HL-60 (cell line): Measurements from ENCODE around the gene PYROXD2.

Experiments used
- GABPA ChIP-seq: IDR thresholded peaks from 2 replicates; pipeline ENCODE4 v1.6.1; 2012; ENCODE audit warnings: low read depth
- POLR2AphosphoS5 ChIP-seq: IDR thresholded peaks from 2 replicates; pipeline ENCODE4 v1.6.1; 2012; ENCODE audit warnings: low read depth
- TF ChIP-seq, protein P1 (sequence below): IDR thresholded peaks from one replicate; pipeline ENCODE4 v1.5.1; 2011; ENCODE audit warnings: low read length, control low read depth, inconsistent platforms; ENCODE audit not compliant: insufficient read depth
- TF ChIP-seq, protein P2 (sequence below): IDR thresholded peaks from 2 replicates; pipeline ENCODE4 v1.6.1; 2012; ENCODE audit warnings: low read depth; ENCODE audit not compliant: insufficient replicate concordance

DNA sequence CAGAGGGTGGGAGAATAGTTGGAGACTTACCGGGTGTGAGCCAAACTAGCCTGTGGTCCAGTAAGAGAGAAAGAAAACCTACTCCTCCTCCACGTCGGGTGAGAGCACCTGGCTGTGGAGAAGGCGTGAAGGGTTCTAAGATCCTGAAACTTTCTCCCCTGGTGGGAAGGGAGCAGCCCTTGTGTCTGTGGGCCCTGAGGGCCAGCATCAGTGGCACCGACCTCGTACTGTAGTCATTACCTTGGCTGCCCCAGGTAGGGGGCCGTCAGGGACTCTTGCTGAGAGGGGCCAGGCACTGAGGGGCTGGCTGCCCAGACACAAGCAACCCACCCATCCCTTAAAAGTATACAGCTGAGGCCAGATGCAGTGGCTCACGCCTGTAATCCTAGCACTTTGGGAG, 77.5 kb downstream of the PYROXD2 start:
- TF ChIP-seq, protein P1, sequence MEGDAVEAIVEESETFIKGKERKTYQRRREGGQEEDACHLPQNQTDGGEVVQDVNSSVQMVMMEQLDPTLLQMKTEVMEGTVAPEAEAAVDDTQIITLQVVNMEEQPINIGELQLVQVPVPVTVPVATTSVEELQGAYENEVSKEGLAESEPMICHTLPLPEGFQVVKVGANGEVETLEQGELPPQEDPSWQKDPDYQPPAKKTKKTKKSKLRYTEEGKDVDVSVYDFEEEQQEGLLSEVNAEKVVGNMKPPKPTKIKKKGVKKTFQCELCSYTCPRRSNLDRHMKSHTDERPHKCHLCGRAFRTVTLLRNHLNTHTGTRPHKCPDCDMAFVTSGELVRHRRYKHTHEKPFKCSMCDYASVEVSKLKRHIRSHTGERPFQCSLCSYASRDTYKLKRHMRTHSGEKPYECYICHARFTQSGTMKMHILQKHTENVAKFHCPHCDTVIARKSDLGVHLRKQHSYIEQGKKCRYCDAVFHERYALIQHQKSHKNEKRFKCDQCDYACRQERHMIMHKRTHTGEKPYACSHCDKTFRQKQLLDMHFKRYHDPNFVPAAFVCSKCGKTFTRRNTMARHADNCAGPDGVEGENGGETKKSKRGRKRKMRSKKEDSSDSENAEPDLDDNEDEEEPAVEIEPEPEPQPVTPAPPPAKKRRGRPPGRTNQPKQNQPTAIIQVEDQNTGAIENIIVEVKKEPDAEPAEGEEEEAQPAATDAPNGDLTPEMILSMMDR, result no peak
- no peak for TF ChIP-seq POLR2AphosphoS5
- TF ChIP-seq, protein P2, sequence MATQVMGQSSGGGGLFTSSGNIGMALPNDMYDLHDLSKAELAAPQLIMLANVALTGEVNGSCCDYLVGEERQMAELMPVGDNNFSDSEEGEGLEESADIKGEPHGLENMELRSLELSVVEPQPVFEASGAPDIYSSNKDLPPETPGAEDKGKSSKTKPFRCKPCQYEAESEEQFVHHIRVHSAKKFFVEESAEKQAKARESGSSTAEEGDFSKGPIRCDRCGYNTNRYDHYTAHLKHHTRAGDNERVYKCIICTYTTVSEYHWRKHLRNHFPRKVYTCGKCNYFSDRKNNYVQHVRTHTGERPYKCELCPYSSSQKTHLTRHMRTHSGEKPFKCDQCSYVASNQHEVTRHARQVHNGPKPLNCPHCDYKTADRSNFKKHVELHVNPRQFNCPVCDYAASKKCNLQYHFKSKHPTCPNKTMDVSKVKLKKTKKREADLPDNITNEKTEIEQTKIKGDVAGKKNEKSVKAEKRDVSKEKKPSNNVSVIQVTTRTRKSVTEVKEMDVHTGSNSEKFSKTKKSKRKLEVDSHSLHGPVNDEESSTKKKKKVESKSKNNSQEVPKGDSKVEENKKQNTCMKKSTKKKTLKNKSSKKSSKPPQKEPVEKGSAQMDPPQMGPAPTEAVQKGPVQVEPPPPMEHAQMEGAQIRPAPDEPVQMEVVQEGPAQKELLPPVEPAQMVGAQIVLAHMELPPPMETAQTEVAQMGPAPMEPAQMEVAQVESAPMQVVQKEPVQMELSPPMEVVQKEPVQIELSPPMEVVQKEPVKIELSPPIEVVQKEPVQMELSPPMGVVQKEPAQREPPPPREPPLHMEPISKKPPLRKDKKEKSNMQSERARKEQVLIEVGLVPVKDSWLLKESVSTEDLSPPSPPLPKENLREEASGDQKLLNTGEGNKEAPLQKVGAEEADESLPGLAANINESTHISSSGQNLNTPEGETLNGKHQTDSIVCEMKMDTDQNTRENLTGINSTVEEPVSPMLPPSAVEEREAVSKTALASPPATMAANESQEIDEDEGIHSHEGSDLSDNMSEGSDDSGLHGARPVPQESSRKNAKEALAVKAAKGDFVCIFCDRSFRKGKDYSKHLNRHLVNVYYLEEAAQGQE, result no peak
- no peak for TF ChIP-seq GABPA
